HCT116 (cell line): ENCODE results near the gene TBX2. TPM values are rescaled to one million over a fixed set of nuclear protein-coding genes. Genes with fewer than 3 reads are reported as not detected.

Experiments
- ATAC-seq: fragments of 200-7000 bp; cut with Tn5 transposase; 2 replicates; pipeline ENCODE4 v1.9.1; 2020; ENCODE audit warnings: mild to moderate bottlenecking, moderate library complexity
- BruUV-seq: library from RNA; stranded (reverse); fragments of 400-500 nt; replicated peaks from 2 replicates; lab custom pipeline; 2021; lab: Mats Ljungman, UMichigan
- CTCF ChIA-PET: fragments of 300-600 bp; sonication (Branson Sonifier 250); formaldehyde crosslinking; loops from one replicate; lab custom pipeline; 2021; ENCODE audit warnings: antibody characterized with exemption; lab: Charles Lee
- POLR2A ChIA-PET: fragments of 300-600, 350-600 bp; sonication (Branson Sonifier 250); formaldehyde crosslinking; loops from one replicate; lab custom pipeline; 2021; ENCODE audit warnings: antibody characterized with exemption; lab: Charles Lee
- RAD21 ChIA-PET, 2 experiments: fragments of 300-600 bp; sonication (Branson Sonifier 250); formaldehyde crosslinking; loops; one replicate each; lab custom pipeline; 2023; ENCODE audit warnings: low total read pairs in 2 of 2; ENCODE audit not compliant: uncharacterized antibody in 2 of 2, unreplicated experiment in 2 of 2, low non-redundant PET in 1 of 2; lab: Charles Lee
- DNase-seq: peaks from one replicate; pipeline ENCODE4 v3.0.0-alpha.2; 2010; ENCODE audit warnings: low read depth, low spot score
- H2AFZ ChIP-seq: fragments of 200-600 bp; shearing (Covaris generic), sonication (generic); 2 replicates; pipeline ENCODE4 v1.6.1; 2017; ENCODE audit warnings: low read depth, mixed run types, mixed read lengths, antibody characterized with exemption, low read length; ENCODE audit not compliant: poor library complexity, severe bottlenecking
- H3K27ac ChIP-seq: 2 replicates; pipeline ENCODE4 v1.5.1; 2012; ENCODE audit warnings: low read depth, low read length
- H3K27me3 ChIP-seq: fragments of 200-600 bp; sonication (generic); 2 replicates; pipeline ENCODE4 v1.6.1; 2016; ENCODE audit warnings: mixed run types, low read length, mixed read lengths; ENCODE audit not compliant: insufficient read depth
- H3K36me3 ChIP-seq, 2 experiments: fragments of 200-500 bp in 1 of 2; fragments of 200-600 bp in 1 of 2; sonication (Bioruptor generic) in 1 of 2; sonication (generic) in 1 of 2; 2 replicates each; pipeline versions ENCODE4 v1.5.1 to v1.6.1; 2014 to 2016; ENCODE audit warnings: low read length in 2 of 2, inconsistent platforms in 1 of 2, mixed read lengths in 1 of 2, mixed run types in 1 of 2; ENCODE audit not compliant: insufficient read depth in 2 of 2, control insufficient read depth in 1 of 2
- H3K4me1 ChIP-seq, 2 experiments: fragments of 200-600 bp in 1 of 2; sonication (generic) in 1 of 2; 2 replicates each; pipeline versions ENCODE4 v1.5.1 to v1.6.1; 2012 to 2017; ENCODE audit warnings: low read length in 2 of 2, inconsistent platforms in 1 of 2, mild to moderate bottlenecking in 1 of 2, mixed read lengths in 1 of 2, mixed run types in 1 of 2, moderate library complexity in 1 of 2; ENCODE audit not compliant: insufficient read depth in 2 of 2, control insufficient read depth in 1 of 2
- H3K4me2 ChIP-seq: fragments of 200-600 bp; sonication (generic); 2 replicates; pipeline ENCODE4 v1.6.1; 2017; ENCODE audit warnings: mixed run types, low read length, mixed read lengths
- H3K4me3 ChIP-seq, 2 experiments: fragments of 200-600 bp in 1 of 2; sonication (generic) in 1 of 2; replicated peaks in 1 of 2; 2 replicates each; pipeline ENCODE4 v1.5.1; 2011 to 2016; ENCODE audit warnings: low read length in 2 of 2, control low read depth in 1 of 2, low read depth in 1 of 2, mild to moderate bottlenecking in 1 of 2, mixed read lengths in 1 of 2, mixed run types in 1 of 2
- H3K79me2 ChIP-seq: fragments of 200-600 bp; sonication (generic); 2 replicates; pipeline ENCODE4 v1.6.1; 2017; ENCODE audit warnings: mild to moderate bottlenecking, mixed run types, low read length, moderate library complexity, mixed read lengths; ENCODE audit not compliant: insufficient read depth
- H3K9ac ChIP-seq: fragments of 200-600 bp; sonication (generic); 2 replicates; pipeline ENCODE4 v1.6.1; 2016; ENCODE audit warnings: low read length, mixed read lengths
- H3K9me2 ChIP-seq: fragments of 200-600 bp; sonication (generic), shearing (Covaris generic); 2 replicates; pipeline ENCODE4 v1.6.1; 2017; ENCODE audit warnings: mixed run types, mild to moderate bottlenecking, moderate library complexity; ENCODE audit not compliant: insufficient read depth
- H3K9me3 ChIP-seq, 2 experiments: fragments of 200-500 bp in 1 of 2; fragments of 200-600 bp in 1 of 2; sonication (Bioruptor generic) in 1 of 2; sonication (generic) in 1 of 2; 2 replicates each; pipeline ENCODE4 v1.6.1; 2014 to 2017; ENCODE audit warnings: low read length in 2 of 2, mixed read lengths in 2 of 2, inconsistent platforms in 1 of 2, low read depth in 1 of 2, mild to moderate bottlenecking in 1 of 2, mixed run types in 1 of 2, moderate library complexity in 1 of 2; ENCODE audit not compliant: control insufficient read depth in 1 of 2, insufficient read depth in 1 of 2
- H4K20me1 ChIP-seq: fragments of 200-600 bp; sonication (generic), shearing (Covaris generic); 2 replicates; pipeline ENCODE4 v1.6.1; 2017; ENCODE audit warnings: mixed run types, mild to moderate bottlenecking, moderate library complexity; ENCODE audit not compliant: insufficient read depth
- ATF3 ChIP-seq: IDR thresholded peaks from 2 replicates; pipeline ENCODE4 v1.6.1; 2012
- CEBPB ChIP-seq: IDR thresholded peaks from 2 replicates; pipeline ENCODE4 v1.6.1; 2012; ENCODE audit warnings: low read depth
- CTCF ChIP-seq, 3 experiments: fragments of 200-600 bp in 1 of 3; sonication (generic) in 1 of 3; IDR thresholded peaks in 2 of 3; conservative IDR thresholded peaks in 1 of 3; 2 replicates each; pipeline ENCODE4 v1.5.1; 2012 to 2017; ENCODE audit warnings: low read depth in 2 of 3, low read length in 2 of 3, antibody characterized with exemption in 1 of 3, borderline replicate concordance in 1 of 3, control low read depth in 1 of 3, mild to moderate bottlenecking in 1 of 3, mixed read lengths in 1 of 3, mixed run types in 1 of 3, moderate library complexity in 1 of 3; ENCODE audit not compliant: insufficient read depth in 1 of 3
- EGR1 ChIP-seq: IDR thresholded peaks from 2 replicates; pipeline ENCODE4 v1.6.1; 2012; ENCODE audit warnings: low read depth
- ELF1 ChIP-seq: IDR thresholded peaks from 2 replicates; pipeline ENCODE4 v1.6.1; 2012; ENCODE audit warnings: low read depth, borderline replicate concordance
- EZH2phosphoT487 ChIP-seq: fragments of 200-600 bp; IDR thresholded peaks from 2 replicates; pipeline ENCODE4 v1.6.1; 2018; ENCODE audit warnings: antibody characterized with exemption, borderline replicate concordance
- FOSL1 ChIP-seq: IDR thresholded peaks from 2 replicates; pipeline ENCODE4 v1.6.1; 2012; ENCODE audit warnings: low read depth
- MAX ChIP-seq: IDR thresholded peaks from 2 replicates; pipeline ENCODE4 v1.6.1; 2012
- RAD21 ChIP-seq: IDR thresholded peaks from 2 replicates; pipeline ENCODE4 v1.6.1; 2012; ENCODE audit warnings: low read depth, mild to moderate bottlenecking
- SIN3A ChIP-seq: IDR thresholded peaks from 2 replicates; pipeline ENCODE4 v1.6.1; 2012; ENCODE audit warnings: low read depth
- SP1 ChIP-seq: IDR thresholded peaks from 2 replicates; pipeline ENCODE4 v1.6.1; 2012; ENCODE audit warnings: low read depth
- YY1 ChIP-seq: IDR thresholded peaks from 2 replicates; pipeline ENCODE4 v1.6.1; 2011; ENCODE audit warnings: low read length, low read depth, moderate library complexity, mild to moderate bottlenecking; ENCODE audit not compliant: insufficient replicate concordance; ENCODE audit errors: extremely low read depth
- intact Hi-C: fragments of 100-400 bp; cut with micrococcal nuclease; formaldehyde crosslinking; loops from 2 replicates; pipeline ENCODE4 v1.10.0; 2022
- total RNA-seq: library from RNA; stranded (reverse); gene quantifications from one replicate; pipeline ENCODE4 v1.2.1, GENCODE V29; 2021; ENCODE audit not compliant: unreplicated experiment

TBX2 gene
- total RNA-seq, 1 experiment from 2014 or later, result 0.71 TPM

GRCh38 chr17:61362396-61362795 lies 37.2 kb upstream of the TBX2 start (continued):
- TF ChIP-seq RAD21 (no peak), MAX (no peak), FOSL1 (no peak), EGR1 (no peak)

- Histone ChIP-seq H3K79me2 (no peaks in the 10 kb centered on the region), H3K27ac (no peak overlapping the region), H3K36me3 (no peaks in the 10 kb centered on the region), H3K4me3 (no peak overlapping the region), H2AFZ (no peak overlapping the region), H3K9me2 (no peaks in the 10 kb centered on the region), H3K27me3 (peaks cover 15% of the 10 kb centered on the region; the same call in 1 of the 2 replicates), H3K9me3 (no peaks in the 10 kb centered on the region), H4K20me1 (no peaks in the 10 kb centered on the region), H3K4me1 (no peaks in the 10 kb centered on the region; a peak in 1 of 4 replicates), H3K4me2 (no peak overlapping the region), H3K9ac (no peak overlapping the region)
- ChIA-PET RAD21 (no interaction called here), POLR2A (no interaction called here), CTCF (interaction anchor here (1.3 kb wide), 1 partner anchor 642 kb away, joined by 4 read pairs; no protein-coding TSS in a partner anchor)
- BruUV-seq, result no TSS peak
- ATAC-seq, result no peak
- intact Hi-C loops, result no loop called here
- no peak for DNase-seq
- TF ChIP-seq EGR1 (no peak), CEBPB (no peak), ELF1 (no peak), SP1 (no peak), CTCF (IDR thresholded peaks at IDR 0.05 in 2 of 3, conservative IDR thresholded peaks at IDR 0.05 in 1 of 3; ENCODE audit: borderline replicate concordance in 1 of 3, insufficient read depth in 1 of 3, low read depth in 2 of 3, low read length in 2 of 3) (no peak), EZH2phosphoT487 (no peak), ATF3 (no peak), YY1 (no peak), SIN3A (no peak)
Measured at GRCh38 chr17:61362852-61363600, 36.6 kb upstream of the TBX2 start.
